Muscle of leg (tissue), 11 donors: Measurements from ENCODE around the gene GTPBP10. TPM values are rescaled to one million over a fixed set of nuclear protein-coding genes. Genes with fewer than 3 reads are reported as not detected.

Experiments used
- DNase-seq: peaks from one replicate; pipeline ENCODE4 v3.0.0; 2013
- H3K27ac ChIP-seq: one replicate; pipeline ENCODE4 v1.5.1; 2013; ENCODE audit warnings: mild to moderate bottlenecking, low read length, control low read depth
- H3K27me3 ChIP-seq: one replicate; pipeline ENCODE4 v1.6.1; 2013; ENCODE audit warnings: low read length; ENCODE audit not compliant: control insufficient read depth, insufficient read depth
- H3K36me3 ChIP-seq: one replicate; pipeline ENCODE4 v1.6.1; 2013; ENCODE audit warnings: low read length; ENCODE audit not compliant: control insufficient read depth, insufficient read depth
- H3K4me1 ChIP-seq: one replicate; pipeline ENCODE4 v1.6.1; 2013; ENCODE audit warnings: low read length; ENCODE audit not compliant: control insufficient read depth, insufficient read depth
- H3K4me3 ChIP-seq: one replicate; pipeline ENCODE4 v1.5.1; 2013; ENCODE audit warnings: low read length, control low read depth
- H3K9me3 ChIP-seq: replicated peaks from 2 replicates; pipeline ENCODE4 v1.6.1; 2013; ENCODE audit warnings: low read depth, low read length; ENCODE audit not compliant: control insufficient read depth
- WGBS: methylation state at CpG from one replicate; pipeline ENCODE4 v1.1.5; 2013; ENCODE audit warnings: missing lambda C conversion rate; ENCODE audit not compliant: insufficient coverage; 5-methylcytosine and 5-hydroxymethylcytosine counted together
- polyA plus RNA-seq, 8 donors: library from polyadenylated mRNA; unstranded; fragments of 120-200 nt; gene quantifications; one replicate each; pipeline versions ENCODE4 v1.2.1 to v1.2.3, GENCODE V29; 2013; ENCODE audit warnings: inconsistent platforms in 1 of 8, low replicate concordance in 1 of 8; ENCODE audit not compliant: insufficient read length in 8 of 8, insufficient read depth in 1 of 8
- total RNA-seq: library from RNA; stranded (reverse); fragments of 120-200 nt; gene quantifications from one replicate; pipeline ENCODE4 v1.2.4, GENCODE V29; 2013

Gene GTPBP10
- total and polyA plus RNA-seq, 9 donors, result 13.8 to 18.3 (median 15.7) TPM

DNA sequence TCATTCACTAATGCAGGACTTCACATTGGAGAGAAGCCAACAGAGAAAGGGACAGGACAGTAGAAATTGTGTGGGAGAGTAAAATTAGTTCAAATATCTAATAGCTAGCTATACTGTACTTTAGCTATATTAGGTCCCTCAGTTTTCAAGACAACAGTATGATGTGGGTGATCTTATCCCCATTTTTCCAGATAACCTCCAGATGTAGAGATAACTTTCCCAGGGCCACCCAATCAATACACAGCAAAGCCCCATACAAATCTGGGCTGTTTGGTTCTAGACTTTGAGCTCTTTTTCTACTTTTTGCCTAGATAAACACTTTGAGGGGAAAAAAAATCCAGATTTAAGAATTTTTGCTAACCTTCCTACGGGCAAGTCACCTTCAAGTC, 56.3 kb downstream of the GTPBP10 start:
- Histone ChIP-seq H3K4me1 (no peaks in the 10 kb centered on the region), H3K27ac (no peak overlapping the region), H3K36me3 (peaks cover 13% of the 10 kb centered on the region), H3K9me3 (no peaks in the 10 kb centered on the region), H3K4me3 (peak overlapping the region; percentile 96), H3K27me3 (no peaks in the 10 kb centered on the region)
- WGBS, result no CpG with 5 or more reads among the region's 1 CpG
- peak; percentile 11 for DNase-seq

GRCh38 chr7:90403174-90404113, 56.9 kb downstream of the GTPBP10 start, which contains the start of gene CLDN12:
Gene CLDN12 (plus strand): TSS chr7:90403461. CDS start chr7:90412677, 9,216 bp downstream.
- WGBS, result 0% methylated on average over 25 of the region's 35 CpGs
- Histone ChIP-seq H3K27ac (peak within 1 kb of the TSS; percentile 98), H3K36me3 (peaks cover 16% of the 10 kb centered on the region), H3K4me3 (peak within 1 kb of the TSS; percentile 96), H3K27me3 (no peaks in the 10 kb centered on the region), H3K4me1 (no peaks in the 10 kb centered on the region), H3K9me3 (no peaks in the 10 kb centered on the region)
- peak; percentile 95 for DNase-seq

DNA sequence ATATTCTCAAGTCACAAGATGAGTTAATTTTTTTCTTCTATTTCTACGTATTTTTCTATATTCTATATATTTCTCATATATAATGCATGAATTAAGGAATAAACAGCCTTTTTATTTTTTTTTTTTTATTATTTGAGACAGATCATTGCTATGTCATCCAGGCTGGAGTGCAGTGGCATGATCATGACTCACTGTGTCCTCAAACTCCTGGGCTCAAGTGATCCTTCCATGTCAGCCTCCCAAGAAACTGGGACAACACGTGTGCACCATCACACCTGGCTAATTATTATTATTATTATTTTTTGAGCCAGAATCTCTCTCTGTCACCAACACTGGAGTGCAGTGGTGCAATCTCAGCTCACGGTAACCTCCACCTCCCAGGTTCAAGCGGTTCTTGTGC, 58.3 kb downstream of the GTPBP10 start:
- no peaks in the 10 kb centered on the region for H3K9me3 ChIP-seq
- H3K27me3 ChIP-seq, result no peaks in the 10 kb centered on the region
- H3K4me3 ChIP-seq, result no peak overlapping the region
- WGBS, result no CpG with 5 or more reads among the region's 4 CpGs
- H3K36me3 ChIP-seq, result peaks cover 18% of the 10 kb centered on the region
- H3K4me1 ChIP-seq, result no peaks in the 10 kb centered on the region
- no peak for DNase-seq
- no peak overlapping the region for H3K27ac ChIP-seq

DNA sequence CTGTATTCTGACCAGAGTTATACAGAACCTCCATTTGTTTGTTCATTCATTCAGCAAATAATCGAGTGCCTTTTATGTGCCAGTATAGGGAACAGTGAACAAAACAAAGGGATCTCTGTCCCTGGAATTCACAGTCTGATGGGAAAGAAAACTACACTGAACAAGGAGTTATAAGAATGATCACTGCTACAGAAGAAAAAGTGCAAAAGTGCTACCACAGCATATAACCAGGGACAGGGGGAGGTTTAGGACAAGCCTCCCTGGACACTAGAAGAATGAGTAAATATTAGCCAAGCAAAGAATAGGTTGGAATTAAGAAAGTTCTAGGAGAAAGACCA, 60.9 kb downstream of the GTPBP10 start:
- no peak for DNase-seq
- H3K27ac ChIP-seq, result no peak overlapping the region
- H3K9me3 ChIP-seq, result no peaks in the 10 kb centered on the region
- no peak overlapping the region for H3K4me3 ChIP-seq
- no CpG with 5 or more reads among the region's 1 CpG for WGBS
- H3K4me1 ChIP-seq, result no peaks in the 10 kb centered on the region
- no peaks in the 10 kb centered on the region for H3K27me3 ChIP-seq
- H3K36me3 ChIP-seq, result peaks cover 21% of the 10 kb centered on the region

- H3K36me3 ChIP-seq, result peaks cover 28% of the 10 kb centered on the region
- H3K27ac ChIP-seq, result no peak overlapping the region
- H3K9me3 ChIP-seq, result no peaks in the 10 kb centered on the region
- H3K27me3 ChIP-seq, result no peaks in the 10 kb centered on the region
- no peak for DNase-seq
- no CpG with 5 or more reads among the region's 1 CpG for WGBS
- H3K4me3 ChIP-seq, result no peak overlapping the region
- H3K4me1 ChIP-seq, result no peaks in the 10 kb centered on the region
Observed at GRCh38 chr7:90408142-90408541, 61.6 kb downstream of the GTPBP10 start.

DNA sequence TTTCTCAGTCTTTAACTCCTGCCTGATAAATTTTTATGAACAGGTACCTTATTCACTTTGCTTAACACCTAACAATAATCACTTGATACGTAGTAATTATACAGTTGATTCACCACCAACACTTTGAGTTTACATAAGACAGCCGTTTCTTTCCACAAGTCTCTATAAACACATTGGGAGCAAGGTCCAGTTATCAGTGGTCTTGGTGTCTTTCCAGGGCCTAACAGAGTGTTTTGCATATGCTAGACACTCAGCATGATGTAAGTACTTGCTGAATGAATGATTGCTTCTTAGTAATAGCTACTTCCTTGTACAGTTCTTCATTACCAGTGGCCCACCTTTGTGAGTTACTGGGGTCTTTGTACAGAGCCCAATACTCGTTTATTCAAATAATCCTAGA, 63.2 kb downstream of the GTPBP10 start:
- Histone ChIP-seq H3K36me3 (peaks cover 32% of the 10 kb centered on the region), H3K4me1 (no peaks in the 10 kb centered on the region), H3K27ac (no peak overlapping the region), H3K9me3 (no peaks in the 10 kb centered on the region), H3K4me3 (no peak overlapping the region), H3K27me3 (no peaks in the 10 kb centered on the region)
- no peak for DNase-seq
- no CpG with 5 or more reads among the region's 3 CpGs for WGBS

- Histone ChIP-seq H3K9me3 (no peaks in the 10 kb centered on the region), H3K4me1 (no peaks in the 10 kb centered on the region), H3K27me3 (no peaks in the 10 kb centered on the region), H3K4me3 (no peak overlapping the region), H3K27ac (no peak overlapping the region), H3K36me3 (peaks cover 25% of the 10 kb centered on the region)
- WGBS, result no CpG with 5 or more reads among the region's 2 CpGs
- DNase-seq, result no peak
Observed at GRCh38 chr7:90411510-90411909, 65.0 kb downstream of the GTPBP10 start.

GRCh38 chr7:90412458-90413184, 66.1 kb downstream of the GTPBP10 start:
- Histone ChIP-seq H3K9me3 (no peaks in the 10 kb centered on the region), H3K4me3 (no peak overlapping the region), H3K4me1 (no peaks in the 10 kb centered on the region), H3K27me3 (no peaks in the 10 kb centered on the region), H3K27ac (no peak overlapping the region), H3K36me3 (peaks cover 24% of the 10 kb centered on the region)
- DNase-seq, result no peak
- 95% methylated on average over 11 of the region's 11 CpGs for whole genome bisulfite sequencing

DNA sequence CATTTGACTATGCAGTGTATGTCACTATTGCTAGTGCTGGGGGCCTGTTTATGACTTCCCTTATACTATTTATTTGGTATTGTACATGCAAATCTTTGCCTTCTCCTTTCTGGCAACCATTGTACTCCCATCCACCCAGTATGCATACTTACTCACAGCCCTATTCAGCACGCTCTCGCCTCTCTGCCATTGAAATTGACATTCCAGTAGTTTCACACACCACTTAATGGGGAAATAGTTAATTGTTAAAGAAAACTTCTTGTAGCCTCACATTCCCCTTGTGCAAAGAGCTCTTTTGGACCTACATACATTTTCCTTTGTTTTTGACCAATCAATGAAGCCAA, 66.6 kb downstream of the GTPBP10 start:
- Histone ChIP-seq H3K27me3 (no peaks in the 10 kb centered on the region), H3K4me1 (no peaks in the 10 kb centered on the region), H3K9me3 (no peaks in the 10 kb centered on the region), H3K27ac (no peak overlapping the region), H3K4me3 (no peak overlapping the region), H3K36me3 (peaks cover 21% of the 10 kb centered on the region)
- DNase-seq, result no peak
- WGBS, result no CpG with 5 or more reads among the region's 2 CpGs

- Histone ChIP-seq H3K27ac (no peak overlapping the region), H3K4me1 (no peaks in the 10 kb centered on the region), H3K36me3 (peaks cover 1% of the 10 kb centered on the region), H3K9me3 (no peaks in the 10 kb centered on the region), H3K4me3 (no peak overlapping the region), H3K27me3 (no peaks in the 10 kb centered on the region)
- DNase-seq, result no peak
- no CpG with 5 or more reads among the region's 6 CpGs for WGBS
Observed at GRCh38 chr7:90421651-90422050, 75.1 kb downstream of the GTPBP10 start.
